Measurements from ENCODE around the gene TMEM163.
A peak's percentile ranks its signal among the peaks of the same experiment; 100 is the strongest.

Gene TMEM163

DNA sequence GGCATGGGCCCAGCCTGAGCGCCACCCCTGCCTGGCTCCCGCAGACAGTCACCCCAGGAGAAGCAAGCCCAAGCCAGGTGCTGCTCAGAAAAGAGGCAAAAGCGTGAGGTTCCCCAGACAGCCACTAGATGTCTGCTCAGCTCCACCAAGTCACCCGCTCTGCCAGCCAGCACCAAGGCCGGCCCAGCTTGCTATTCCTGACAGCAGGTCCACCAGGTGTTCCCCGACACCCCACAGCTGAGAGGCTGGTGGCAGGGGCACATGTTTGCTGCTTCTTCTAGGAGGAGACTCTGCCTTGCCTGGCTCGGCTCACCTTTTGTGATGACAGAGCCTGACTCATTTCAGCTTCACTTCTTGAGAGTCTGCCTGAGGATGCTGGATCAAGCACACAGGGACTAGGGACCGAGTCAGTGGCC, 258.2 kb downstream of the TMEM163 start:
- H3K4me3 ChIP-seq (ENCODE audit: low read depth, low read length): no peak overlapping the region
- peak; percentile 84 for TF ChIP-seq CTCF (IDR thresholded peaks at IDR 0.05; ENCODE audit: control insufficient read depth, extremely low read depth, insufficient read depth)
- peak; percentile 51 for DNase-seq (ENCODE audit: low read depth)

DNA sequence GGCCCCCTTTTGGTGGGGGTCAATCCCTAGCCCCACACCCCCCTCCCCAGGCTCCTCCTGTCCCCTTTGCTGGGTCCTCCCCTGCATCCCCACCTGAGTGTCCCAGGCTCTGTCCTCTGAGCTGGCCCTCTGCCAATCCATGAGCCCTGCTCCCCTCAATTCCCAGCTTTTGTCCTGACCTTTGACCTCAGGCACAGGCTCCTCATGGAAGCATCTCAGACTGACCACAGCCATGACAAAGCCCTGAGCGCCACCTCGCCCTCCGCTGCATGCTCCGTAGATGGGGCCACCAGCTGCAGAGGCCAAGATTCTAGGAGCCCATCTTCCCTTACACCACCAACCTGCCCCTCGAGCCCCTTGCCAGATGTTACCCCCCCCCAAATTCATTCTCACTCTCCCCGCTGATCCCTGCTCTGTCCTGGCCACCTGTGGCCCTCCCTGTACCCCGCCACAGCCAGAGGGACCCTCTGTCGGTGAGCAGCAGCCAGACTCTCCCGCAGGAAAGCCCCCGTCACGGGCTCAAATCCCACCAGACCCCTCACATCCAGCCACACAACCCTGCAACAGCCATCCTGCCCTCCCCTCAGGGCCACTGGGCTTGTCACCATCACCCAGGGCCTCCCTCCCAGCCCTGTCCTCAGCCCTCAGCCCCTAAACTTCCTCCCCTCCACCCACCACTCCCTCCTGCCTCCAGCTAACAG, 258.9 kb downstream of the TMEM163 start:
- TF ChIP-seq CTCF (IDR thresholded peaks at IDR 0.05; ENCODE audit: control insufficient read depth, extremely low read depth, insufficient read depth): no peak
- no peak overlapping the region for H3K4me3 ChIP-seq (ENCODE audit: low read depth, low read length)
- no peak for DNase-seq (ENCODE audit: low read depth)

GRCh38 chr2:134458950-134459349, 259.9 kb downstream of the TMEM163 start:
- DNase-seq (ENCODE audit: low read depth): no peak
- no peak for TF ChIP-seq CTCF (IDR thresholded peaks at IDR 0.05; ENCODE audit: control insufficient read depth, extremely low read depth, insufficient read depth)
- no peak overlapping the region for H3K4me3 ChIP-seq (ENCODE audit: low read depth, low read length)

GRCh38 chr2:134458473-134458853, 260.3 kb downstream of the TMEM163 start:
- TF ChIP-seq CTCF (IDR thresholded peaks at IDR 0.05; ENCODE audit: control insufficient read depth, extremely low read depth, insufficient read depth): no peak
- H3K4me3 ChIP-seq (ENCODE audit: low read depth, low read length): no peak overlapping the region
- DNase-seq (ENCODE audit: low read depth): no peak

DNA sequence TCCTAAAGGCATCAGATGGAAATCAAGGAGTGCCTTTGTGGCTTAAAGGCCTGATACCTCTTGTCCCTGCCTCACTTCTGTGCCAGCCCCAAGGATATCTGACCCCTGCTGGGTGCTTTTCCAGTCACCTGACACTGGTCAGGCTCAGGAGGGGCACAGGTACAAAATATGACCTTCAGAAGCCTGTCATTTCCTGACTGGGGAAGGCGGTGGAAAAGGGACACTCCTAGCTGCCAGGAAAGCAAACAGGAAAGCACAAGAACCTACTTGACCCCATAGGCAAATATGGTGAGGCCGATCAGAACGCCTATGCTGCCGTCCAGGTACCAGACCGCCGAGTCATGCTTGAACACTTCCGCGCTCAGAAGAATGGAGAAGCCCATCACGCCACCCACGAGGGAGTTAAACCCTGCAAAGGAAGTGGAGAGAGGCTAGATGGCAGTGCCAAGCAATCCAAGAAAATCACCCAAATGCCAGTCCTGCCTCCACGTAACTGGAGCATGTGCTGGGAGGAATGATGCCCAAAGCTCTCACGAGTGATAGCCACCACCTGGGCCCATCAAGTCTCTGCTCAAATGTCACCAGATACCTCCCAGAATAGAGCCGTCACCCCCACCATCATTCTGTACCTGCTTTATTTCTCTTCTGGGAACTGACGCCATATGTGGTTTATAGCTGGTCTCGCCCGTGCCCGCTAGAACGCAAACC, 260.9 kb downstream of the TMEM163 start:
- no peak overlapping the region for H3K4me3 ChIP-seq (ENCODE audit: low read depth, low read length)
- TF ChIP-seq CTCF (IDR thresholded peaks at IDR 0.05; ENCODE audit: control insufficient read depth, extremely low read depth, insufficient read depth): no peak
- peak; percentile 86 for DNase-seq (ENCODE audit: low read depth)

DNA sequence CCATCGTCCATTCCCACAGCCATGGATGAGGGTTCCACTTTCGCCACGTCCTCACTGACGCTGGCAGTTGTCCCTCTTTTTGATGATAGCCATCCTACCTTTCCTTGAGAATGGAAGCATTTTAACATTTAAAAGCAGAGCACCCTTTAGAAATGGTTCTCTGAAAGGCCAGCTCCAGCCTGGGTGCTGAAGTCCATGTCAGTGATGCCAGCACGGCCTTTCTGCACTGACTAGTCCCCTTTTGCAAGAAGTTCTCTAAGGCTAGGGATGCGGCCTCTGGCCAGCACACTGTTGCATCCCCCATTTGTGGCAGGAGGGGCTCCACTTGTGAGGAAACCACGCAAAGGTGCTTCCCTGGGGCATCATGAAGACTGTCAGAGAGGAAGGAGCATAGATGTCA, 261.4 kb downstream of the TMEM163 start:
- TF ChIP-seq CTCF (IDR thresholded peaks at IDR 0.05; ENCODE audit: control insufficient read depth, extremely low read depth, insufficient read depth): no peak
- DNase-seq (ENCODE audit: low read depth): no peak
- H3K4me3 ChIP-seq (ENCODE audit: low read depth, low read length): no peak overlapping the region

Data from LNCaP clone FGC (cell line).